C4-2B (cell line): ENCODE results near the gene USP34.

Source experiments
- CTCF ChIP-seq: fragments of 450-650 bp; conservative IDR thresholded peaks from 2 replicates; pipeline ENCODE4 v1.5.1; 2017; ENCODE audit warnings: mild to moderate bottlenecking
- ZFX ChIP-seq: fragments of 450-650 bp; IDR thresholded peaks from 2 replicates; pipeline ENCODE4 v1.6.1; 2017

GRCh38 chr2:61451178-61451577 is 19.7 kb downstream of the USP34 start:
- TF ChIP-seq CTCF (no peak), ZFX (no peak)
